22Rv1 (cell line): ENCODE measurements around the gene C2orf49.

ENCODE experiments used
- CTCF ChIP-seq: fragments of 450-650 bp; IDR thresholded peaks from 2 replicates; pipeline ENCODE4 v1.5.1; 2017; ENCODE audit warnings: mild to moderate bottlenecking
- ZFX ChIP-seq: fragments of 450-650 bp; IDR thresholded peaks from 2 replicates; pipeline ENCODE4 v1.6.1; 2017; ENCODE audit warnings: antibody characterized with exemption, borderline replicate concordance

- TF ChIP-seq CTCF (no peak), ZFX (no peak)
These were observed 39.3 kb upstream of the C2orf49 start for GRCh38 chr2:105298017-105298416.
